IPS-20b (cell line): ENCODE measurements around the gene ANTXRL.
"Not testable (repeated sequence)": the region's sequence is repeated elsewhere in the genome, so short reads cannot be mapped to it uniquely, and the experiment has no call there.

Experiments used
- H3K27ac ChIP-seq: one replicate; pipeline ENCODE4 v1.5.1; 2013; ENCODE audit warnings: low read length
- H3K27me3 ChIP-seq: 2 replicates; pipeline ENCODE4 v1.6.1; 2013; ENCODE audit warnings: mild to moderate bottlenecking, low read length, inconsistent platforms; ENCODE audit not compliant: insufficient read depth
- H3K36me3 ChIP-seq: 2 replicates; pipeline ENCODE4 v1.6.1; 2013; ENCODE audit warnings: low read depth, mild to moderate bottlenecking, inconsistent platforms, low read length, moderate library complexity; ENCODE audit not compliant: insufficient read depth
- H3K4me1 ChIP-seq: 2 replicates; pipeline ENCODE4 v1.6.1; 2013; ENCODE audit warnings: mild to moderate bottlenecking, control low read depth, inconsistent platforms, low read length, moderate library complexity; ENCODE audit not compliant: insufficient read depth
- H3K4me3 ChIP-seq: 2 replicates; pipeline ENCODE4 v1.5.1; 2013; ENCODE audit warnings: mild to moderate bottlenecking, low read length, inconsistent platforms
- H3K9ac ChIP-seq: 2 replicates; pipeline ENCODE4 v1.6.1; 2013; ENCODE audit warnings: low read depth, mild to moderate bottlenecking, inconsistent platforms, low read length, moderate library complexity
- H3K9me3 ChIP-seq: 2 replicates; pipeline ENCODE4 v1.6.1; 2013; ENCODE audit warnings: mild to moderate bottlenecking, low read depth, low read length, inconsistent platforms; ENCODE audit not compliant: insufficient read depth

Gene ANTXRL

DNA sequence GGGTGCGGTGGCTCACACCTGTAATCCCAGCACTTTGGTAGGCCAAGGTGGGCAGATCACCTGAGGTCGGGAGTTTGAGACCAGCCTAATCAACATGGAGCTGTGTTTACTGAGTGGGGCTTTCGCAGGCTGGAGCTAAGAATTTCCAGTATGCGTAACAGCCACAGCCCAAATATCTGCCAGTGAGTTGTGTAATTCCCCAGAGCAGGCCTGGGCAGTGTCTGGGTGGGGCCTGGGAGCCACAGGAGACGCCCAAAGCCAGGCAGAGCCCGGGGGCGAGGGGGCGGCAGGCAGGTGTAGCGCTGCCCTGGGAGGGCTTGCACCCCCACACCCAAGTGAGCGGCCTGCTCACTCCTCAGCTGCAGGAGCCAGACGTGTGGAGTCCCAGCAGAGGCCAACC lies 88.6 kb downstream of the ANTXRL start, which contains the start of gene ANXA8L1:
ANXA8L1 (plus strand) TSS at position 371 of the 400 bp plus-strand sequence. CDS start 76 bp downstream, outside the sequence.
- H3K27ac ChIP-seq, H3K9ac ChIP-seq, H3K4me3 ChIP-seq: not testable (repeated sequence)

DNA sequence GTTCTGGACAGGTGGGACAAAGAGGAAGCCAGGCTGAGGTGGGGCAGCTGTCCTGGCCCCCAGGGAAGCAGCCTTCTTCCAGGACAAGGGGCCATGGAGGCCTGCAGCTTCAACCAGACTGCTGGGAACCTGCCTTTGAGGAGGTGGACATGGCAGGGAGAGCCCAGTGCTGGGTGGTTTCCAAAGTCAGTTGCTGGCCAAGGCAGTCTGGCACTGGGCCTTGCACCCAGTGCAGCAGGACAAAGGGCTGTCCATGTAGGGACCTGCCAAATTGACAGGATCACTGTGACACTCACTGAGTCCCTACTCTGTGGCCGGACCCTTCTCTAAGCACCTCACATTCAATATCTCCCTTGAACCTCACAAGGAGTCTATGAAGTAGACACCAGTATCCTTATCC lies 90.2 kb downstream of the ANTXRL start:
- not testable (repeated sequence) for H3K27ac ChIP-seq, H3K4me1 ChIP-seq, H3K9ac ChIP-seq, H3K9me3 ChIP-seq, H3K36me3 ChIP-seq, H3K27me3 ChIP-seq, H3K4me3 ChIP-seq

More for the DNA sequence above, 88.6 kb downstream of the ANTXRL start, which contains the start of gene ANXA8L1:
- not testable (repeated sequence) for H3K27me3 ChIP-seq, H3K36me3 ChIP-seq, H3K9me3 ChIP-seq, H3K4me1 ChIP-seq

DNA sequence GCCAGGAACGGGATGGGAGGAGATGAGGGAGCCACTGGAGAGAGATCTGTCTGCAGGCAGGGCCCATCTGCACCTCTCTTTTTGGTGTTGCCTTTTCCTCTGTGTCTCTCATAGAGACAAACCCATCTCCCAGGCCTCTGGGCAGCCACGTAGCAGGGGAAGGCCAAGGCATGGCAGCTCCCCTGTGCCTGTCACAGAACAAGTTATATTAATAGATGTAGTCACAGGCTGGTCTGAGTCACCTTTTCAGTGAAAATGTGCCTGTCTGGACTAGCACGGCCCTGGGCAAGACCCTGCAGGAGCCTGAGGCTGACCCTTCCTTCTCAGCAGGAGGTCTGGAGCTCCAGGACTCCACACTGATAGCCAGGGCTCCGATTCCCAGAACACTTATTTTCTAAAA lies 90.9 kb downstream of the ANTXRL start:
- H3K4me1 ChIP-seq, H3K9me3 ChIP-seq: not testable (repeated sequence)

DNA sequence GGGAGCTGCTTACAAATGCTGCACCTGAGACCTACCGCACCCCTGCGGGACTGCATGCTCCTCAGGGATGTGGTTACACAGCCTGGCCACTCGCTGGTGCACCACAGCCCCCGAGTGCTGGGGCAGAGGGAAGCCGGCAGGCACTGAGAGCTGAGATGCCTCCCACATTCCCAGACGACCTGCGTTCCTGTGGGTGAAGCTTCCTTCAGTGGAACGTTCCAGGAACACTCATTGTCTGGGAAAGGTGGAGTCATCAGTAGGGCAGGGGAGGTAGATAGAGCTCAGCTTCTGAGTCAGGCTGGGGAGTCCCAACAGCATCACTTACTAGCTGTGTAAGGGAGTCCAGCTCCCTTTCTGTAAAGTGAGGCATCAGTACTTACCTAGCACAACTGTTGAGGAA lies 91.3 kb downstream of the ANTXRL start:
- H3K36me3 ChIP-seq, H3K4me1 ChIP-seq, H3K9me3 ChIP-seq, H3K9ac ChIP-seq, H3K4me3 ChIP-seq, H3K27ac ChIP-seq, H3K27me3 ChIP-seq: not testable (repeated sequence)

More for the DNA sequence above, 90.9 kb downstream of the ANTXRL start:
- not testable (repeated sequence) for H3K9ac ChIP-seq, H3K36me3 ChIP-seq, H3K4me3 ChIP-seq, H3K27me3 ChIP-seq, H3K27ac ChIP-seq

DNA sequence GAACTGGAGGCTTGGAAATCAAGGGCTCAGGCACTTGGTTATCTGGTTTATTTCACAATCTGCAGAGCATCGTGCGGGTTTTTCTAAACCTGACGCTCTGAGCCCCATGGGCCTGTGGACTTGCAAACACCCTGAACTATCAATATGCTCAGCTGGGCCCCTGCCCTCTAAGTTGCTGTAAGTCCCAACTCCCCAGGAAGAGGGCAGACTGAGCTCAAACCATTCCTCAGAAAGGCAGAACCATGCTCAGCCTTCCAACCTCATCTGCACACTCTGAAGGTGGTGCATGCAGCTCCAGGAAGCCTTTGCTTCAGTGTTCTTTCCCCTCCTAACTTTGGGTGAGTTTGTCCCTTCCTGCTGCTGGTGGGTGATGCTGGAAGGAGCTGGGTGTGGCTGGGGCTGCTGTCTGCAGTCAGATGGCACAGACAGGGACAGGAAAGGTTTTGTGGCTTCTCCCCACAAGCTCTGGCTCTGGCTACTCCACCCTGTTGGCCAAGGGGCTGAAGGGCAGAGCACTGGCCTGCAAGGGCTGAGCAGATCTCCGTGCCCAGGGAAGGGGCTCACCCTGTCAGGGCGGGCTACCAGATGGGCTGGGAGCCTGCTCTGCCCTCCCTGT lies 92.5 kb downstream of the ANTXRL start:
- not testable (repeated sequence) for H3K4me3 ChIP-seq, H3K9me3 ChIP-seq, H3K27ac ChIP-seq, H3K36me3 ChIP-seq, H3K4me1 ChIP-seq, H3K9ac ChIP-seq, H3K27me3 ChIP-seq
